Activated gamma-delta T cell treated with Interleukin-2 at 50 U/mL for 16 hours (primary cell): ENCODE results near the gene MAML2.
A peak's percentile ranks its signal among the peaks of the same experiment; 100 is the strongest.
"Not testable (repeated sequence)": the region's sequence is repeated elsewhere in the genome, so short reads cannot be mapped to it uniquely, and the experiment has no call there.

Source experiments
- DNase-seq: peaks from one replicate; pipeline ENCODE4 v3.0.0-alpha.2; 2020

The MAML2 gene

DNA sequence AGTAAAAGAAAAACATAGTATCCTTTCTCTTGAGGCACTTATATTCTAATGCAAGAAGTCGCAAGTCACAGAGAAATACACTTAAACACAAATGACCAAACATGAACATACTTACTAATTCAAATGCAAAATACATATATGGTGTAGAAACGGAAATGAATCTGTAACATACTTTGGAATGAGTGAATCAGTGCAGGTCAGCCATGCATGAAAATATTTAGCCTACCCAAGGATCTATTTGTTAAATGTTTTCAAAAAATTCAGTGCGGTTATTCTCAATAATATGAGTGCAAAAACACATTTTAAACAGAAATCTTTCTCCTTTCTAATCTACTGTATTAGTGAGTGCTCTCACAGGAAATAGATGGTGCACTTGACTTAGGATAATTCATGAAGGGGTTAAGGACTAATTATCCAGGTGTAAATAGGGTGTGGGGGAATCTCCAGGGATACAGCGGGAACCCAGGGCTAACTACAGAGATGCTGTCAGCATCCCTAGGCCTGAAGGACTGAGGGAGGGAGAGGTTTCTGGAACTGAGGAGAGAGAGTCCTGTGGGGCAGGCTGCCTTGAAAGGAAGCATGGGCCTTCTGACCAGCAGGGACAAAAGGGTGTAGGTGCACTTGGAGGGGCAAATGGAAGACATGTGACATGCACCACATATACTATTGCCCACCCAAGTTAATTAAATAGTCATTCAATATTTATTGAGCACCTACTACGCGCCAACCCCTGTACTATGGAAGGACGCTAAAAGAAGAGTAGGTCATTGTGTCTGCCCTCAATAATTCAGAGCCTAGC, 139.2 kb downstream of the MAML2 start:
- no peak for DNase-seq

DNA sequence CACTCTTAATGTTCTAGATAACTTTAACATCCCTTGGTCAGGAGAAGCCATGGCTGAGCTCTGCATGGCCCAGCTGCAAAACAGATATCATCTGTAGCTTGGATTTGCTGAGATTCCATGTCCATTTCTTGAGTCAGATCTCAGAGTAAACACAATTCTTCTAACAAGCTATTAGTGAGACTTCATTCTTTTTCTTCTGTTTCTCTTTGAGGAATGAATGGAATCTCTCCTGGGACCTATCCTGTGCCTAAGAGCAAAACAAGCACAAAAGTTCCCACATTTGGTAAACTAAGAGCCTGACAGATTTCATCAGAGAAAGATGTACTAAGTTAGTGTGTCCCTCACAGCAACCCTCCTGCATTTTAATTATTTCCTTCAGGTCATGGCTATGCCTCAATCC, 142.8 kb downstream of the MAML2 start:
- no peak for DNase-seq

- DNase-seq: no peak
Observed at GRCh38 chr11:96199563-96200025, 143.4 kb downstream of the MAML2 start.

DNA sequence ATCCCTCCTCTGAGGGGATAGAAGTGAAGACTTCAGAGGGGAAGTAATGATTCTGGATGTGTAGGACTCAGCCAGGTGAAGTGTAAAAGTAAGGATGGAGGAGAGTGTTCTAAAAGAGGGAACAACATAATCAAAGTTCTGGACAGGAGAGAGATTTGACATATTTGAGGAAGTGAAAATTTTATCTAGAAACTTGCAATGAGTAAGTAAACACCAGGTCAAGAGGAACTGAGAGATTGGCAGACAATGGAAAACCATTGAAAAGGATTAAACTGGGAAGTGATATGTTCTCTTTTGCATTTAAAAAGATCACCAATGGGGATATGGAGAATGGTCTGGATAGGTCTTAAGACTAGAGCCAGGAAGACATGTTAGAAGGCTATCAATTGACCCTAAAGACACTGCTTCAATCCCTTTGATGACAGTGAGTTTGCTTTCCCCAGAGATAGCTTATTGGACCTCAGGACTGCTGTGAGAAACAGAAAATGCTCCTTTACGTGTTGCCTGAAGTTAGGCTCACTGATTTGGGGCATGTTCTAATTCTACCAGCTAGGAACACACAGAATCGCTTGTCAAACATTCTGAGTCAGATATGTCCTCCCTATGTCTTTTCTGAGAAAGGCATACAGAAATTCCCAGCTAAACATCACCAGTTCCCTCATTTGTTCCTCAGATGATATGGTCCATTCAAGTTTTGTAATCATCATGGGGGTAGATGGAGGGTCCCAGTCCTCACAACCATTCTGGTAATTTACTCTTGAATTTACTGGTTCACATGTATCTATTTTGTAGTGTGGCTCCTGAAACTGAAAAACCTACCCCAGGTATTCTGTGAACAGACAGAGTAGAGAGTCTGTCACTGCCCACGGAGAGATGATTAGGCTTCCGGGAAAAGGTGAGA, 144.9 kb downstream of the MAML2 start:
- no peak for DNase-seq

- DNase-seq: no peak
Observed at GRCh38 chr11:96197103-96197502, 145.9 kb downstream of the MAML2 start.

- no peak for DNase-seq
Observed at GRCh38 chr11:96196181-96196662, 146.8 kb downstream of the MAML2 start.

DNA sequence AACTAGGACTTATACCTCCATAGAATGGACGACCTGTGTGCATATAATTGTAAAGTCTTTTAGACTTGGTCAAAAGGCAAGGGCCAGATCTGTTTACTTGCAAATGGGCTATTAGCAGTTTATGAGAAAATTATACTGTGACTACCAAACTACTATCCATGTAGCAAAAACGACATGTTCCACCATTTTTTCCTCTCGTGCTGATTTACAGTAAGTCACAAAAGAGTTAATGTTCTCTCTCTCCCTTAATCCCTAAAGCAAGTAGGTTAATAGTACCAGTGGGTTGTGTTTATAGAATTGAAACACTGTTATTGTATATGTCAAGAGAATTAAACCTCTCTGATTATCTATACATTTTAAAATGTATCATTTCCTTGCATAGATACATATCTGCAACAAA, 147.3 kb downstream of the MAML2 start:
- no peak for DNase-seq

DNA sequence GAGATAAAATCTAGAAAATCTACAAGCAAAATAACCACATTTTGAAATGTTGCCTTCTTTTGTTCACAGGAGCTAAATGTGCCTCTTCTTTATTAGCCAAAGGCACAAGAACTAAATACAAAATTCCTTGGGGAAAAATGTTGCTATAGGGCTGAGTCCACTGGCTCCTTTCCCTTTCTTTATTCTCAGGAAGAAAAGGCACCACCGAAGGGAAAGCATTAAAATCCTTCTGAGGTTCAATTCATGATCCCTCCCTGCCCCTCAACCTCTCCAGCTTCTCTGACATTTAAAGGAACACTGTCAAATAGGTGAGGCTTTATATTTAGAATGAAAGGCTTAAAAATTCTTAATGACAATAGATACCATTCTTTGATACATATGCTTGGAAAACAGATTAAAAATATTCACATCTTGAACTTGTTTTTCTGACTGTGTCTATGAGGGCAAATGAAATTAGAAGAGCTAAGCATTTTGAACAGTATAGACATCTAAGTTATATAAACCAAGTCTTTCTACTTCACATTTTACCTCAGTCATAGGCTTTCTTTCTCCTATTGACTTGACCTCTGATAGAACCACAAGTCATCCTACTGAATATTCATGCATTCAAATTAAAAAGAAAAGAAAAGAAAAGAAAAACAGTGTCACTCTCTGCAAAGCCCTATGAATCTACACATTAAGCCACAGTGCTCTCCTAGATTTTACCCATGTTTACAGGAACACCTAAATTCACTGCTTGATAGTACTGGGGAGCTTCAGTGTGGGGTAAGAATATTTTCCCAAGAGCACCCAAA, 148.2 kb downstream of the MAML2 start:
- DNase-seq: no peak

DNA sequence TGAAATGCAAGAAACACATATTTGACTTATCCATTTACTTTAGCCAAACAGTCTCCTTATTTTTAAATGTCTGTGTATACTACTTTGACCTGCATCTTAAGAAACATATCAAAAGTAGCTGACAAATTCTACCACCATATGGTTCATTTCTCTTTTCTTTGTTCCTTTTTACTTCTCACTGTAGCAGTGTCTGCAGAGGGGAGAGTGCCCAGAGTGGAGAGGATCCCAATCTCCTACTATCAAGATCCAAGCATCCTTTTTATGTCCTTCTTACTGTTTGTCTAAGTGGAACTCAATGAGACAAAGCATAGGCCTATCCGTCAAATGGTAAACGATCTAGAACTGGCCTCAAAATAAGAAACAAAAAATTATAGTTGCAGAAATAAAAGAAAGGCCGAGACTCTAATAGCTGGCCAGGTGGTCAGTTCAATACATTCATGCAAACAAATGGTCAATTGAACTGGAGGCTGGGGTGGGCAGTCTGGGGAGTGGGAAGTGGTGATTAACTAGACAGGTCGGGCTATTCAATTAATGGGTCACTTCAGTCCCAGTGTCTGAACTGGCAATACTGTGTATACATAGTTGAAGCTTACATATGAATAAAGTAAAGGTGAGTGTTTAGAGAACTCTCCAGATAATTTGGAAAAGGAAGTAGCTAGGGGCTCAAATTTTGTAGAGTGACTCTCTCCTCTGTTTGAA, 149.1 kb downstream of the MAML2 start:
- no peak for DNase-seq

GRCh38 chr11:96191752-96192151, 151.2 kb downstream of the MAML2 start:
- DNase-seq: no peak

DNA sequence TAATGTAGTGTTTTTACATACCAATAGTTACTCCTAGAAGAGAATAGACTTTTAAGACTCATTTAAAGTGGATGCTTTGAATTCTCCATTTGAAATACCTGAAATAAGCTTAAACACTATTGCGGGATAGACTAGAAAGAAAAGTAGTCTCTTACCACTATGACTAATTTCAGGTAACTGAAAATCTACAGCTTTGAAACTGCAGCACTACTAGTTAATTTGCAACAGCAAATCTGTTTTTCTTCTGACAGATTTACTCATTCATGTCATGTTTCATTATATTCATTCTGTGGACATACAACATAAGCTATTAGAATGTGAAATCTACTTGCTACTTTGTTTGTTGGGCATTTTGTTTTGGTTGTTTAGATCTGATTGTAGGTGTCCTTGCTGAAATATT, 153.6 kb downstream of the MAML2 start:
- no peak for DNase-seq

DNA sequence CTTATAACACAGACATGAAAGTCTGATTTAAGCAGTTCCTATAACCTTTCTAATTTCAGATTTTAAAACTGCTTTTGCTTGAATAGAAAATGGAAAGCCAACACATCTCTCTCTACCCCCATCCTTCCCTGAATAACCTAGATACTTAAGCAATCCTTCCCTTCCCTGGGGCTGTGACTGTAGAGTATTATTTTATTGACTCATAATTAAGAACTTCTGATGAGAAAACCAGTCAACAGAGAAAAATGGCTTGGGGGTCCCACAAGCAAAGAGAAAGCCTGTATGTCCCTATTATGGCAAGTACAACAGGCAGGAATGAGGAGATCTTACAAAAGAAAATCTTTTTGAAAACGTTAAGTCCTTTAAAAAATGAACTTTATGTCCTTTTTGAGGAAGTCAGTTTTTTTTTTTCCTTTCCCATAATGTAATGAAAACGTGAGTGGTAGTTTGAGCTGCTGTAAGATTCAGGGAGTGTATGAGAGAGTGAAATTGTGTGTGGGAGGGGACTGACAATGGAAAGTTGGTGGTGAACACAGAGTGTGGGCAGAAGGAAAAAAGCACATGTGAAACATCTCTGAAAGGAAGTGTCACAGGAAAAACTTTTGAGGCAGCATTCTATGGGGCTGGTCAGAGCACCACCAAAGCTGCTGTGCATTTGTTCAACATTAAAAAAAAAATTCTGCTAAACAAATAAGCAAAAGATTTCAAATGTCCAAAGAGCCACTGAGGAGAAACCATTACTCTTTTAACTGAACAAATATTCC, 154.6 kb downstream of the MAML2 start:
- peak; percentile 7 for DNase-seq

DNA sequence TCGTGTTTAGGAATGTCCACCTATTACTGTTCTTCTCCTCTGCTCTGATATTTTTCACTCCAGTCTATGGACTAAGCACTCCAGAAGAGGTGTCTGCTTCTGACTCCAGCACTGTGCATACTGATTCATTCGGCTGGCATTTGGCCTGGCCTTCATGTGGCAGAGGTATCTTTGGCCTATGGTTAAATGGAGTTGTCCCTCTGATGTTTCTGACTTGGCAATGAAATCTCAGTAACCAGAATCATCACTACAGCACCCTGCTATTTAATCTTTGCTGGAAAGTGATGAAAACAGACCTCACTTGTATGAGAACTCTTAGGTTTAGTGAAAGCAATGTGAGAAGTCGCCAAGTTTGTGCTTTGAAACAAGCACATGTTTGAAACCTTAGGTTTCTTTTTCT, 155.2 kb downstream of the MAML2 start:
- no peak for DNase-seq

DNA sequence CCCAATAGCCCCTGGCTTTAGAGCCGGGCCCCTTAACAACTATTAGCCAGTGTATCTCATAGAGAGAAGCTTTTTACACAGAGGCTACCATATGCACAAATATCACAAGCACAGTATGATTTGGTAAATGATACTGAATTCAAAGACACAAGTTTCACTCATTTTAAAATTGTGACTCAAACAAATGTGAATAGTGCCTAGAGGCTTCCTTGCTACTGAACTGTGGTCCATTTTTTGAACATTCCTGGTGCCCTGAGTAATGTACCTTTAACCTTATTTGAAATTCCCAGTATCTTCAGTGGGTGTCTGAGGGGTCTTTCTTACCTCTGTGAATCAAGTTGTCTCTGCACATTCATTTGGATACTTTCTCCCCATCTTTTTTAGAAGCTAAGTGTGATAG, 156.2 kb downstream of the MAML2 start:
- DNase-seq: no peak

DNA sequence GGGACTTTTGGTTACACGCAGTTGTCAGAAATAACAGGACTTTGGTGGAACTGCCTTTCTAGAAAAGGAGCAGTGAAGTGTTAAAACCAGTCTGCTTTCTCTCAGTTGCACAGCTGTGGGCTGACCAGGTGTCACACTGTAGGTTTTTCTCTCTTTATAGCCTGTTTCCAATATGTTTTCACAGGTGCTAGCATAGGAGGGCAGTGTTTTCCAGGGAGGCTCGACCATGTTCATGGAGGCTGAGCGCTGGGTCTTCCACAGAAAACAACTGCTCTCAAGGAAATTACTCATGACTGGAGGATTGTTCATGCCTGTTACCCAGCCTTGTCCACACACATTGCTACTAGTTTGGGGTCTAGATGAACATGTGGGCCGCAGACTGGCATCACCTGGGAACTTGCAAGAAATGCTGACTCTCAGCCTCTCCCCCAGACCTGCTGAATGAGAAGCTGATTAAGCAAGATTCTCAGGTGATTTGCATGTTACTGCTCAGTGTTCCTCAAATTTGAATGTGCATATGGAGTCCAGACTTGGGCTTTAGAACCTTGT, 157.7 kb downstream of the MAML2 start:
- DNase-seq: no peak

DNA sequence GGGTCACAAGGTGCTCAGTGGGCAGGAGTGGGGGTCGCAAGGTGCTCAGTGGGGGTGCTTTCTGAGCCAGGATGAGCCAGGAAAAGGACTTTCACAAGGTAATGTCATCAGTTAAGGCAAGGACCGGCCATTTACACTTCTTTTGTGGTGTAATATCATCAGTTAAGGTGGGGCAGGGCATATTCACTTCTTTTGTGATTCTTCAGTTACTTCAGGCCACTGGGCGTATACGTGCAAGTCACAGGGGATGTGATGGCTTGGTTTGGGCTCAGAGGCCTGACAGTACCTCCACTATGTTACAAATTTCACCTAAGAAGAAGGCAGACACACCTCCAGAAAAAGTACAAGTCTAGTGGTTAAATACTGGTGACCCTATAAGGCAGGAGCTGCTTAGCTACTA, 162.1 kb downstream of the MAML2 start:
- DNase-seq: not testable (repeated sequence)

GRCh38 chr11:96180341-96180740, 162.7 kb downstream of the MAML2 start:
- no peak for DNase-seq

- DNase-seq: no peak
Observed at GRCh38 chr11:96179905-96180304, 163.1 kb downstream of the MAML2 start.

- no peak for DNase-seq
Observed at GRCh38 chr11:96178887-96179279, 164.1 kb downstream of the MAML2 start.

DNA sequence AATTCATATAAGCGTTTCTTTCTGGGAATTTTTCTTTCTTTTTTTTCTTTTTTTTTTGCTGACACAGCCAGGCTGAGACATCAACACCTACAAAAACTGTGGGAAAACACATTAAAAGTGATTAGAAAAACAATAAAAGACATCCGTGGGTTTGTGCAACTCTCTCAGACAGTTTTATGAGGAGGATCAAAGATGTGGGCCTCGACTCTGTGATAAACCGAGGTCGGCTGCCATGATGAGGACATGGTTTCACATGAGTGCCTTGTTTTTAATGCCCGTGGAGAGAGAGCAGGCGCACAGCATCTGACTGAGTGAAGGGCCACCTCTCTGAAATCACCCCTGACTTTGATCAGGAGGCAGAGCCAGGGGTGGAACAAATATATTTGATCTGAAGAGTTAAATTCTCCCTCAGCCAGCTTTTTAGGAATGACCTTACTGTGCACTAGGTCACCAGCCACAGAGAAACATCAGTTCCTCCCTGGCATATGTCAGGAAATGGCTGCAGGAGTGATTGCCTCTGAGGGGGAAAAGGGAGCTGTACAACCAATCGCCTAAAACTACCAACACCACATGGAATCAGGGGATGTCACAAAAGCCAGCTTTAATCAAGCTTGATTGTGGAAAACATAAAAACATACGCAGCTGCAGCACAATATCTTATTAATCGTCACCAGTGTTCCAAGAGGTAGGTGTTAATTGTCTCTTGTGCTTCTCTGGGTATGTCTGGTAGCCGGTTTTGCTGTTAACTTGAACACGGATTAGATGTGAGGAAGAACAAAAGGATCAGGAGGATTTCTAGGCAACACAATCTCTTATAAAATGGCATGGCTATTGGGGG, 164.7 kb downstream of the MAML2 start:
- no peak for DNase-seq
